Activated CD4-positive, alpha-beta T cell treated with anti-CD3 and anti-CD28 coated beads, Interleukin-2, amount 50 U/mL, for 24 hours (primary cell): ENCODE results near the gene SRRM4.
"Not testable (repeated sequence)": the region's sequence is repeated elsewhere in the genome, so short reads cannot be mapped to it uniquely, and the experiment has no call there.

Source experiments
- DNase-seq, 2 donors: peaks; one replicate each; pipeline ENCODE4 v3.0.0-alpha.2; 2020; ENCODE audit warnings: low read depth in 1 of 2, low spot score in 1 of 2

SRRM4 gene

DNA sequence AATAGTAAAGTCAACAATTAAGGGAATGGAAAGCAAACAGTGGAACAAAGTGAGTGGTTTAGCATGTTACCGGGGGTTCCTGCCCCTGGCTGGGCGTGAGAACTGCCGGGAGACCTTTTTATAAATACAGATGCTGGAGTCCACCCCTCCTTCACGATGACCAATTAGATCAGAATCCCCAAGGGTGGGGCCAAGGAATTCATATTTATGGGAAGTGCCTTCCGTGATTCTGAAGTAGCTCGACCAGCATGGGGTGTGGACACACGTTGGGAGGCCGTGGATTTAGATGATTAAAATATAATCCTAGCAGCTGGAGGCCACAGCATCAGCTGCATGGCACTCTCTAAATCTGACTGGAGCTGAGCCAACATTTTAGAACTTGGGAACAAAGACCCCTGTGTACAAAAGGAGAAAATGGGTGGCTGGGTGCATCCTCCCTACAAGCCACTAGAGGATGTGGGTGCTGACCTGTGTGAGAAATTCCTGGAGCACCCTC is 87.9 kb downstream of the SRRM4 start:
- no peak for DNase-seq

DNA sequence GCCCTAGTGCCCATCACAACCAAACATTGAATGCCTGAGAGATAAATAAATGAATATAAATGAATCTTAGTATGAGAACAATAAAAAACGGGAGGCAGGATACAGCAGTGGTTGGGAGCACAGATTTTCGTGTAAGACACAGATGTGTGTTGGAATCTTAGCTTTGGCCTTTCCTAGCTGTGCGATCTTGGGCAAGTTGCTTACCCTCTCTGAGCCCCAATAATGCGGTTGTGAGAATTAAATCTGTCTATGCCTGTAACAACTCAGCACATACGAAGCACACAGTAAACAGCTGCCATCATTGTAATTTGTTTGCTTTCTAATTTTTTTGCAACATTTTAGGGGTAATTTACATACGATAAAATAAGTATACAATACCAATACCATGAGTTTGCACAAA is 89.8 kb downstream of the SRRM4 start:
- DNase-seq, result no peak

DNA sequence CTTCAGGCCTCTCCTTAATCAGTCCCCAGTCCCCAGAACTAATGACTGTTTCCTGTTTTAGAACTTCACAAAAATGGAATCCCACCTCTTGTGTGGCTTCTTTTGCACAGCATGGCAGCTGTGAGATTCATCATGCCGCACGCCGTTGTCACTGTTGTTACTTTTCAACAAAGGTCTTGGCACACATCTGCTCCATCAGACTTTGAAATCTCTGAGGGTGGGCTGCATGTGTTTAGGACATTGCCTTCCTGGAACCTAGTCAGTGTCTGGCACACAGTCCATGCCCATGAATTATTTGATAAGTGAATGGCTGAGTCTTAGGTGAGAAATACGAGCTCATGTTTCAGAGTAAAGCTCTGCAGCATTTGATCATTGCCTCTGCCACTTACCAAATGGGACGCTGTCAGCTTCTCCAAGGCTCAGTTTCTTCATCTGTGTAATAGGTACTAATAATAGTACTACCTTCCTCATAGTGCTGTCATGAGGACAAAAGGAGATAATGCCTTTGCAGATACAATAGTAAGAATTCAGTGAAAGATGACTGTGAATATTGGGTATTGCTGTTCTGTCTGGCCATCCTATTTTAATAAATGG is 90.4 kb downstream of the SRRM4 start:
- no peak for DNase-seq

DNA sequence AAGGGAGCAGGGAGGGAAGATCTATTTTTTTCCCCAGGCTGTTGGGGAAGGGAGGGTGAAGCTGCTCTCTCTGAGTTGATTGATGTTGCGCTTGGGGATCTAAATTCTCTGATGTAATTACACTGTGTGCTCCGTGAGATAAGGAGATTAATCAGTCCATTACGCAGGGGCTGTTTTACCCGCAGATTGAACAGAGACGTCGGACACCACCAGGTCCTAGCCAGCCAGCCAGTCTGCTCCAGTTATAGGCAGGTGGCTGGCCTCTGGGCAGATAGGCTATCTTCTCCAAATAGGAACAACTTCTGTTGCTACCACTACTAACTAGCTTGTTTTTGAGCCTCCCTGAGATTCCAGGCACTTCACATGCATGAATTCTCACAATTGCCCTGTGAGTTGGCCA is 91.1 kb downstream of the SRRM4 start:
- no peak for DNase-seq

DNA sequence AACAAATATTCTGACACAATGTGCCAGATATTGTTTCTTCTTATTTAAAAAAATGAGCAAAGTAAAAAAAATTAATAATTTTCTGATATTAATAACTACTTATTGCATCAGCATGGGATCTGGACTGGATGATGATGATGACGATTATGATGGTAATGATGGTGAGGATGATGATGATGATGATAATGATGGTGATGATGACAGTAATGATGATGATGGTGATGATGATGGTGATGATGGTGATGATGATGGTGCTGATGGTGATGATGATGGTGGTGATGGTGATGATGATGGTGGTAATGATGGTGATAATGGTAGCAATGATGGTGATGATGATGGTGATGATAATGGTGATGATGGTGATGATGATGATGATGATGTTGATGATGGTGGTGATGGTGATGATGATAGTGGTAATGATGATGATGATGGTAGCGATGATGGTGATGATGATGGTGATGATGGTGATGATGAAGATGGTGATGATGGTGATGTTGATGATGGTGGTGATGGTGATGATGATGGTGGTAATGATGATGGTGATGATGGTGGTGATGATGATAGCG is 94.0 kb downstream of the SRRM4 start:
- no peak for DNase-seq

DNA sequence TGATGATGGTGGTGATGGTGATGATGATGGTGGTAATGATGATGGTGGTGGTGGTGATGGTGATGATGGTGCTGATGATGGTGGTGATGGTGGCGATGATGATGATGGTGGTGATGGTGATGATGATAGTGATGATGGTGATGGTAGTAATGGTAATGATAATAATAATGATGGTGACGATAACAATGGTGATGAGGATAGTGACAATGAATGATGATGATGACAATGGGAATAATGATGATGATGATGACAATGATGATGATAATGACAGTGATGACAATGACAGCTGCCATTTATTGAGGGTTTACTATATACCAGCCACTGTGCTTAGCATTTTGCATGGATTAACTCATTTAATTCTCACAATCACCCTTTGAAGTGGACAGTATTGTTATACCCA is 94.6 kb downstream of the SRRM4 start:
- no peak for DNase-seq

DNA sequence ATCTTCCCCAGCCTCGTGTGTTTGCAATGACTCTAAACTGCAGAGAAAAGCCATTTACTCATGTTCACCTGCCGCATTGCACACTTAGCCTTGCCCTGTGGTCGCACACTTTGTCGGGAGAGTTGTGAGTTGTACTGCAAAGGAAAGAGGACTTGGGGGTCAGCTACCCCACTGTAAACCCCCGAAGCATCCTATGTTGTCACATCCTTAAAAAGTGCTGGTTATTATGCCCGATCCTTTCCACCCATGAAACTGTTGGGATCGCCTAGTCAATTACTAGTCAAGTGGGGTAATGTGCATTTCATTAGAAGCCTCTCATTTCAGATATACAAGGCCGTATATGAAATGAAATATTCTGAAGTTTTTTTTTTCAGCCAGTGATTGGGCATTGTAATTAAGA is 98.2 kb downstream of the SRRM4 start:
- no peak for DNase-seq

DNA sequence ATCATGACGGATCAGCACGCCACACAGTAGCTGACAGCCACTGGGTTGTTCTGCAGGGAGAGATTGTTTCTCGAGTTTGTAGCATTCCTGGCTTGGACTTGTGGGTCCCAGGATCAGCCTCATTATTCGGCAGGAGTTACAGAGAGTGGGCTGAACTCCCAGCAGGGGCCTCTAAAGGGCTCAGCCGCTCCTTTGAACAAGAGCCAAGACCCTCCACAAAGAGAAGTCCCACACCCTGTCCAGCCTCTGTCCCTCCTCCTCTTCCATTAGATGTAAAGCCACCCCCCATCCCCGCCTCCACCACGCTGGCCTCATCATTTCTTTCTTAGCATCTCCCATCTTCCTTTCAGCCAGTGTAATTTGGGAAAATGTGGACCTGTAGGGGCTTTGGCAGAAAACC is 100.7 kb downstream of the SRRM4 start:
- DNase-seq, result no peak

DNA sequence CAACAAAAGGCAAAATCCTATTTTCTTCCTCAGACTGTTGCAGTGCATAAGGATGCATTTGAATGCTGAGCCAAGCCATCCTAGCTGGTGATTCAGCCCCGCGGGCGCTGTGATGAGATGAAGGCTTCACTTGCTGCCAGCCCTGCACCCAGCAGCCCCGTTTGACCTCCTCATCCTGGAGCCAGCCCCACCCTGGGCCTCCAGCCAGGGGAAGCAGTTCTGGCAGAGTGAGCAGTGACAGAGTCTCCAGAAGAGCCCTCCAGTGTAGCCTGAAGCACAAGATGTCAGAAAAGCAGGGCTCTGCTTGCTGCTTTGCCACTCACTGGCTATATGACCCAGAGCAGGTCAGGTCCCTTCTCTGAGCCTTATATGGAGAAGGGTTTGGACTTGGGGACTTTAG is 101.2 kb downstream of the SRRM4 start:
- DNase-seq, result no peak

DNA sequence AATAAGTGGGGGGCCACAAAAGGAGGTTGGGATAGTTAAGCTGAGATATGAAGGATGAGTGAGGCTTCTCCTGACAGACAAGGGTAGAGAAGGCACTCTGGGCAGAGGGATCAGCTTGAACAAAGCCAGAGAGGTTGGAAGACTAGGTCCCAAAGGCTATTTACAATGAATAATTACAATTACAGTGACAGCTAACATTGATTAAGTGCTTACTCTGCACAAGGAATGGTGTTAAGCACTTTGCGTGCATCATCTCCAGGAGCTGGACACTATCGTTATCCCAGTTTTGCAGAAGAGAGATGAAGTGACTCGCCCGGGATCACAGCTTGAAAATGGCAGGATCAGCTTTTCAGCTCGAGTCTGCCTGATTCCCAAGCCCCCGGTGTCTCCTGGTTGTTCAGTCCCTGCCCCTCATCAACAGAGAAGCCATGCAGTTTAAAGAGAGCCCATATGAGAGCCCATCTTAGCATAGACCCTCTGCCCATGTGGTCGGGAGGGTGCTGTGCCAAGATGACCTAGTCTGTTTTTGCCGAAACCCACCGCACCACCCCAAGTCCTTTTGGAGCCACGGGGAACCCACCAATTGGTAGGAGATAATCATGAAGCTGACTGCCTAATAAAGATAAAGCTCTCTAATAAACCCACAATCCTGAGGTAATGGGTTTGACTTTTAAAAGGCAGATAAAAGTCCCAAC is 107.5 kb downstream of the SRRM4 start:
- no peak for DNase-seq

DNA sequence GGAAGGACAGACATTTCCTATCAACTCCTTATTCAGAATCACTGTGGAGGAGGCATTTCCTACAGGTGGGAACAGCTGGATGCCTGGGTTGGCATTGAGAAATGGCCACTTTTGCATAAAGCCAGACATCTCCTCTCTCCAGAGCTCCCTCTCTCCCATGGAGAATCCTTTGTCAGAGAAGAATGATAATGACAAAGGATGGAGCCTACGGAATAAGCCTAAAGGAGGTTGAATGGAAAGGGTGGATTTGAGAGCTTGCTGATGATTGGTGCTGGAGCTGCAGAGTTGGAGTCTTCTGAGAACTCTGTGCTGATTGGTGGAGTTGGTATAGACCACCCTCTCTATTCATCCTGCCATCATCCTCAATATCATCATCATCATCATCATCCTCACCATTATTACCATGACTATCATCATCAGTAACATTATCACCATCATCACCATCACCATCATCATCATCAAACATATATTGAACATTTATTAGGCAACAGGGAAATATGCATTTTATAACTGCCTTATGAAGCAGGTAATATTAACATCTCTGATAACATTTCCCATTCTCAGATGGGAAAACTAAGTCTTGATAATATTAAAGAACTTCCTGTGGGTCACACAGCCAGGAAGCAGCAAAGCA is 108.2 kb downstream of the SRRM4 start:
- DNase-seq, result no peak

DNA sequence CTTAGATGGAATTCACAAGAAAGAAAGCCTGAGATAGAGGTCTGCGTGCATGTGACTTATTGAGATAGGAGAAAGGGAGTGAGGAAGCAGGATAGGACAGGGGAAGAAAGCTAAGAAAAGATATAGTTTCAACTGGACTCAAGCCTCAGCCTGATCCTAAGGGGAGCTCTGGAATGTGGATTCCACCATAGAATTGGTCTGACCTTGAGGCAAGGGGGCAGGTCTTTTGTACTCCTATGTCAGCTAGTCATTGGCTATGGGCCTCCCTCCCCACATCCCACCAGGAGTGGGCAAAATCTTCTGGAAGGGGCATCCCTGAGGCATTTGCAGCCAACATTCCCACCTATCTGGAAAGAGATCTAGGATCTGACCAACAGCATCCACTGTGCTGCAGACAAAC is 108.9 kb downstream of the SRRM4 start:
- no peak for DNase-seq

DNA sequence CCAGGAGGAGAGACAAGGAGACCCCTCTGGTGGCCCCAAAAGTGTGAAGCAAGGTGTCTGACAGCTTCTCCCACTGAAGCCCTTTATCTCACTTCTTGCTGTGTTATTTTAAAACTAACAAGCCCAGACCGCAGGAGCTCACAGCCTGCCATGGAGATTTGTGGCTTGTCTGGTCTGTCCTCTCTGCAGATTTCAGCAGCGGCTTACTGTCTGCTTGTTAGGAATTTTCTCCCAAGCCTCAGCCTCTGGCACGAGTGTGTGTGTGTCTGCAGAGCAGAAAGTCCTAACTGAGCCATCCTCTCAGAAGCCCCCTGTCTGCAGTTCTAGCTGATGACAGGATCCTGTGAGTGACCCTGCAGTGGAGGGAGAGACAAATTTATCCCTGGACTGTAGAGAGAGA is 109.5 kb downstream of the SRRM4 start:
- no peak for DNase-seq

DNA sequence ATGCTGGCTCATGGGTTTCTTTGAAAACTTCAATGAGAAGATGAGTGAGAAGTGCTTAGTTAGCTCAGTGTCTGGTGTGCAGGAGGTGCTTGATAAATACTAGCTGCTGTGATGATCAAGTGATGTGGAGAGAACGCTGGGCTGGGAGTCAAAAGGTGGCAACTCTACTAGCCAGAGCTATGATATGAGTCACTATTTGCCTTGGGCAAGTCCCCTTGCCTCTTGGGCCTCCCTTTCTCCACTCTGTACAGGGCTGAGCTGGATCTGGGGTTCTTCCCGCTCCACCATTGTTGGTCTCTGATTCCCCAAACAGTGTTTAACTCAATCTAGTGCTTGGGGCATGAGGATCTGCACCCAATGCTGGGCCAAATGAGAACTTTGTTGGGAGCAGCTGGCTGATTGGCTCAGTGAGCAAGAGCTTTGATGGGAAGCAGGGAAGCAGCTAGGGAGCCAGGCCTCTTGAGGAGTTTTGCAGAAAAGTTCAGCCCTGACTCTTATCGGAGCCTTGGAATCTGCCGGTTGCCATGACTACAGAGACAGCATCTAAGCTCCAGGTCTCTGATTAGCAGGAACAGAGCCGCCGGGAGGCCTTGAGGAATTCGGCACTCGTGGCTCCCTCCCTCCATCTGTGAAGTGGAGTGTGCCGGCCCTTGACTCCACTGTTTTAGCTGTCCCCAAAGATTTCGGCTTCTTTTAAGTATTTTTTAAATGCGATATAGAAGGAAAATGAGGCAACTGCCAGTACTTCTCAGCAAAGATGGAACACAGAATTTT is 115.3 kb downstream of the SRRM4 start:
- DNase-seq, result no peak

DNA sequence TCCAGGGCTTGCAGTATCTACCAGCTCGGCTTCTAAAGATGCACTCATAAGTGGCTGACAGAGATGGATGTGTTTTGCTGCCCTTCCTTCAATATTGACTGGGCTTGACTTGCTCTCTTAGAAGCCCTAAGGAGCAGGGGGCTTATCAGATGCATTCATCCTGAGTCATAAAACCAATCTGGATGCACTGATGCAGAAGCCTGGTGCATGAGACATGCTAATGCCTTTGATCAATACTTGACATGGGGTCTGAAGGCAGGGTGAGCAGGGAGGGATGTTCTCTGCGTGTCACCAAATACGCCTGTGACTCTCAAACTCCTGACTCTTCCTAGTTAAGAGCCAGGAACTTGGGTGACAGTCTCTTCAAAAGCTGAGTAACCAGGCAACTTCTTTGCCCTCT is 119.6 kb downstream of the SRRM4 start:
- no peak for DNase-seq

DNA sequence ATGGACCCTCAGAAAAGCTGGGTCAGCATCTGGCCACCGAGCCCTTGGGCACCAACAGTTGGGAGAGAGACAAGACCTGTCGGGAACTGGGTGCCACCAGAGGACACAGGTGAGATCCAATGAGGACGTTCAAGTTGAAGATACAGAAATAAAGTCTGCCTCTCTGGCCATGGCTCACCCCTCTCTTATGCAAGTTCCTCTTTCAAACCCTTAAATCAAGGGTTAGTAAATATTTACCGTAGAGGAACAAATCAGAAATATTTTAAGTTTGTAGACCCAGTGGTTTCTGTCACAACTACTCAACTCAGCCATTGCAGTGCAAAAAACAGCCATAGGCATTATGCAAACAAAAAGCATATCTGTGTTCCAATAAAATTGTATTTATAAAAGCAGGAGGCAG is 120.9 kb downstream of the SRRM4 start:
- no peak for DNase-seq

DNA sequence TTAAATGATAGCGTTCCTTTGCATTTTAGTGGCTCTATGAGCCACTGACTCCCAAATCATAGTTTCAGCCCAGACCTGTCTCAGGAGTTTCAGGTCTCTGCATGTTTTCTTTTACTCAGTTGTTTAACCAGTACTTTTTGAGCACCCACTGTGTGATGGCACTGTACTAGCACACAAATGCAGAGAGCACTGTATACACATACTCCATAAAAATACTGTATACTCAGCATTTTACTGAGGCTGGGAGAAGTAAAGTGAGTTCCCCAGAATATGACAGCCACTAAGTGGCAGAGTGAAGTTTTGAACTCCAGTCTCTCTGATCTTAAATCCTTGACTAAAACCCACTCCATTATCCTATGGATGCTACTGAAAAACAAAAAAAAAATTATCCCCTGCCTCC is 121.4 kb downstream of the SRRM4 start:
- DNase-seq, result no peak

DNA sequence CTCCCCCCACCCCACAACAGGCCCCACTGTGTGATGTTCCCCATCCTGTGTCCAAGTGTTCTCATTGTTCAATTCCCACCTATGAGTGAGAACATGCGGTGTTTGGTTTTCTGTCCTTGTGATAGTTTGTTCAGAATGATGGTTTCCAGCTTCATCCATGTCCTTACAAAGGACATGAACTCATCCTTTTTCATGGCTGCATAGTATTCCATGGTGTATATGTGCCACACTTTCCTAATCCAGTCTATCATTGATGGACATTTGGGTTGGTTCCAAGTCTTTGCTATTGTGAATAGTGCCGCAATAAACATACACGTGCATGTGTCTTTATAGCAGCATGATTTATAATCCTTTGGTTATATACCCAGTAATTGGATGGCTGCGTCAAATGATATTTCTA is 123.6 kb downstream of the SRRM4 start:
- DNase-seq, result not testable (repeated sequence)

DNA sequence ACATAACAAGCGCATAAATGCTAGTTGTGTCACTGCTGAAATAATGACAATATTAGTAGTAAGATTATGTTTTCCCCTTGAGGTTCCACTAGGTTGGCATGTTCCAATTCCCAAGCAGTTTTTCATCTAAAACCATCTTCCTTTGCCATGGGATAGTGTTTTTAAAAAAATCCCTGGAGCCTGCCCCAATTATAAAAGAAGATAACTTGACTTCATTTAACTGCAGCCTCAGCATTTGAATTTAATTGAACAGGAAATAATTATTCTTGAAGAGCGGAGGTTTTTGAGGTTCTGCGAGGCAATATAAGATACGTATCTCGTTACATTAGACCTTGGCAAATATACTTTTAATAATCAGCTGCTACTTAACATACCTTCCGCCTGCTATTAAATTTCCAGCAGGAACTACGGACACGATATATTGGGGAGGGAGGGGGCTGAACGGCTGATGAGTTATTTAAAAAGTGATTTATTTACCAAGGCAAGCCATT is 132.2 kb downstream of the SRRM4 start:
- no peak for DNase-seq

DNA sequence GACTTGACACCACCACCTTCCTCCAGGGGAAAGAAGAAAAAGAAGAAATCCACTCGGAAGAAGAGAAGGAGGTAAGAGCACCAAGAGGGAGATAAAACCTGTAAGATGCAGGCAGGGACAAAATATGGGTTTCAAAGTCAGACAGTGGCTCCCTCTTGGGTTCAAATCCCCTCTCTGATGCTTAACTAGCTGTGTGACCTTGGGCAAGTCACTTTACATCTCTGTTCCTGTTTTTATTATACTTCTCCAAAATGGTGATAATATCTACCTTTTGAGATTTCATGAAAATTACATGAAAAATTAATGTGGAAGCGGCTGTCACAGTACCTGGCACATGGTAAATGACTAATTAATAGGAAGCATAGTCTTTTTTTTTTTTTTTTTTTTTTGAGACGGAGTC is 133.0 kb downstream of the SRRM4 start:
- DNase-seq, result no peak

DNA sequence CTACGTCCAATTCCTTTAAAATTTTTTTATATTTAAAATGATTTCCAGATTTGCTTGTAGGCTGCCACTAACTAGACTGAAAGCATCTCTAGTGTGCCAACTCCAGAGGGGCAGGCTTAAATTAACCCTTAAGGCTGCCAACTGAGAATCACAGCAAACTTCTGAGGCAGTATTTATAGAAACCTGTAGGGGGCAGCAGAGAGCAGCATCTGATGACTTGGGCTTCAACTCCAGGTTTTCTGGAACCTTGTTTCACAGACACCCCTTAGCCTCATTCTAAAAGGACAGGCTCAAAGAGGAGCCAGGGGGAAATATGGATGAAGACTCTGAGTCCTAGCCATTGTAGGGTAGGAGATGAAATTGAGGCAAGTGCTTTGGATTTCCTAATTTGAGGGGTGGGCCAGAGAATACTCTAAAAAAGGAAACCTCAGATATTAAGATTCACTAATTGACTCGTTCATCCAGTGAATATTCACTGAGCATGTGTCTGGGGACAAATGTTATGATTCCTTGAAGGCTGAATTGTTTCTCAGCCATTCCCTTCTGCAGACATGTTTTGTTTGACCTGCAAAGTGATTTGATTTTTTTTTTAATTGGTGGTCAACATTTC is 134.1 kb downstream of the SRRM4 start:
- DNase-seq, result peak in 1 of 2 donors; percentile 3
